Measurements from ENCODE around the gene DNAJC30. TPM values are rescaled to one million over a fixed set of nuclear protein-coding genes. Genes with fewer than 3 reads are reported as not detected.
"Not testable (repeated sequence)": the region's sequence is repeated elsewhere in the genome, so short reads cannot be mapped to it uniquely, and the experiment has no call there.

The DNAJC30 gene
- total RNA-seq, 4 donors from 2014 or later = 3.4 to 6.1 (median 4.1) TPM

GRCh38 chr7:73715648-73716317 is 32.5 kb upstream of the DNAJC30 start:
- WGBS, 2 donors = 62 to 66% methylated on average over 15 to 16 of the region's 16 CpGs
- intact Hi-C loops (cut with DNase I; ENCODE audit: low total_unique reads) = no loop called here
- no peak for DNase-seq (ENCODE audit: low spot score in 2 of 2)
- TF ChIP-seq CTCF (IDR thresholded peaks at IDR 0.05) = peak in 1 of 3 donors; percentile 21
- TF ChIP-seq POLR2A (IDR thresholded peaks at IDR 0.05) = no peak
- H3K4me3 ChIP-seq (ENCODE audit: low read depth, poor library complexity, severe bottlenecking) = no peak overlapping the region

GRCh38 chr7:73713319-73713718 is 30.1 kb upstream of the DNAJC30 start:
- DNase-seq (ENCODE audit: low spot score in 2 of 2); H3K4me3 ChIP-seq (ENCODE audit: low read depth, poor library complexity, severe bottlenecking); intact Hi-C loops (cut with DNase I; ENCODE audit: low total_unique reads): not testable (repeated sequence)
- 93 to 97% methylated on average over 6 of the region's 6 CpGs for WGBS, 2 donors

- no peak for TF ChIP-seq CTCF (IDR thresholded peaks at IDR 0.05)
- TF ChIP-seq POLR2A (IDR thresholded peaks at IDR 0.05) = no peak
- no peak for DNase-seq (ENCODE audit: low spot score in 2 of 2)
- intact Hi-C loops (cut with DNase I; ENCODE audit: low total_unique reads) = no loop called here
- whole genome bisulfite sequencing, 2 donors = 83 to 86% methylated on average over 1 of the region's 1 CpG
- no peak overlapping the region for H3K4me3 ChIP-seq (ENCODE audit: low read depth, poor library complexity, severe bottlenecking)
Measured at GRCh38 chr7:73712773-73713172, 29.5 kb upstream of the DNAJC30 start.

- DNase-seq (ENCODE audit: low spot score in 2 of 2) = no peak
- WGBS, 2 donors = 93 to 96% methylated on average over 6 to 9 of the region's 16 CpGs
- intact Hi-C loops (cut with DNase I; ENCODE audit: low total_unique reads) = no loop called here
- TF ChIP-seq CTCF (IDR thresholded peaks at IDR 0.05) (no peak), POLR2A (IDR thresholded peaks at IDR 0.05) (no peak)
- no peak overlapping the region for H3K4me3 ChIP-seq (ENCODE audit: low read depth, poor library complexity, severe bottlenecking)
Measured at GRCh38 chr7:73708961-73709549, 25.8 kb upstream of the DNAJC30 start.

- H3K4me3 ChIP-seq (ENCODE audit: low read depth, poor library complexity, severe bottlenecking) = no peak overlapping the region
- intact Hi-C loops (cut with DNase I; ENCODE audit: low total_unique reads) = no loop called here
- TF ChIP-seq CTCF (IDR thresholded peaks at IDR 0.05) = no peak
- no peak for TF ChIP-seq POLR2A (IDR thresholded peaks at IDR 0.05)
- WGBS, 2 donors = 57 to 63% methylated on average over 13 to 15 of the region's 15 CpGs
- DNase-seq (ENCODE audit: low spot score in 2 of 2) = peak in 1 of 2 donors; percentile 90
Measured at GRCh38 chr7:73707045-73707631, 23.9 kb upstream of the DNAJC30 start.
